Measurements from ENCODE around the gene LPO.

Gene LPO

GRCh38 chr17:58285422-58285810, 47.0 kb downstream of the LPO start:
- TF ChIP-seq EZH2 (optimal IDR thresholded peaks at IDR 0.05; ENCODE audit: low read depth, low read length) = no peak
- TF ChIP-seq EZH2phosphoT487 (IDR thresholded peaks at IDR 0.05; ENCODE audit: low read length) = no peak
- TF ChIP-seq, protein P1, sequence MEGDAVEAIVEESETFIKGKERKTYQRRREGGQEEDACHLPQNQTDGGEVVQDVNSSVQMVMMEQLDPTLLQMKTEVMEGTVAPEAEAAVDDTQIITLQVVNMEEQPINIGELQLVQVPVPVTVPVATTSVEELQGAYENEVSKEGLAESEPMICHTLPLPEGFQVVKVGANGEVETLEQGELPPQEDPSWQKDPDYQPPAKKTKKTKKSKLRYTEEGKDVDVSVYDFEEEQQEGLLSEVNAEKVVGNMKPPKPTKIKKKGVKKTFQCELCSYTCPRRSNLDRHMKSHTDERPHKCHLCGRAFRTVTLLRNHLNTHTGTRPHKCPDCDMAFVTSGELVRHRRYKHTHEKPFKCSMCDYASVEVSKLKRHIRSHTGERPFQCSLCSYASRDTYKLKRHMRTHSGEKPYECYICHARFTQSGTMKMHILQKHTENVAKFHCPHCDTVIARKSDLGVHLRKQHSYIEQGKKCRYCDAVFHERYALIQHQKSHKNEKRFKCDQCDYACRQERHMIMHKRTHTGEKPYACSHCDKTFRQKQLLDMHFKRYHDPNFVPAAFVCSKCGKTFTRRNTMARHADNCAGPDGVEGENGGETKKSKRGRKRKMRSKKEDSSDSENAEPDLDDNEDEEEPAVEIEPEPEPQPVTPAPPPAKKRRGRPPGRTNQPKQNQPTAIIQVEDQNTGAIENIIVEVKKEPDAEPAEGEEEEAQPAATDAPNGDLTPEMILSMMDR (IDR thresholded peaks at IDR 0.05; ENCODE audit: low read length) = no peak
- Histone ChIP-seq H3F3A (ENCODE audit: insufficient read depth, low read length) (no peaks in the 10 kb centered on the region), H3K9ac (ENCODE audit: low read length) (no peak overlapping the region), H3K79me2 (ENCODE audit: low read length) (no peaks in the 10 kb centered on the region), H4K20me1 (ENCODE audit: insufficient read depth, low read length) (no peaks in the 10 kb centered on the region), H3K9me3 (replicated peaks; ENCODE audit: insufficient read depth, low read length) (no peaks in the 10 kb centered on the region), H3K27me3 (replicated peaks; ENCODE audit: insufficient read depth, low read length) (peaks cover 5% of the 10 kb centered on the region), H3K4me2 (ENCODE audit: low read depth, low read length) (no peak overlapping the region), H3K4me1 (ENCODE audit: low read length) (peaks cover 6% of the 10 kb centered on the region; the same call in 1 of the 2 replicates), H3K27ac (ENCODE audit: low read length) (no peak overlapping the region), H2AFZ (ENCODE audit: low read length) (no peak overlapping the region), H3K4me3 (ENCODE audit: low read length) (no peak overlapping the region), H3K9me2 (replicated peaks; ENCODE audit: insufficient read depth, low read length) (no peaks in the 10 kb centered on the region), H3K36me3 (replicated peaks; ENCODE audit: insufficient read depth, low read length) (no peaks in the 10 kb centered on the region)
- no peak for DNase-seq

- H3K4me3 ChIP-seq (ENCODE audit: low read length) = no peak overlapping the region
- H3K4me1 ChIP-seq (ENCODE audit: low read length) = peaks cover 6% of the 10 kb centered on the region; the same call in 1 of the 2 replicates
- no peak for DNase-seq
- no peaks in the 10 kb centered on the region for H3K79me2 ChIP-seq (ENCODE audit: low read length)
- no peaks in the 10 kb centered on the region for H3K36me3 ChIP-seq (replicated peaks; ENCODE audit: insufficient read depth, low read length)
- H3K9ac ChIP-seq (ENCODE audit: low read length) = no peak overlapping the region
- H3K4me2 ChIP-seq (ENCODE audit: low read depth, low read length) = no peak overlapping the region
- no peaks in the 10 kb centered on the region for H4K20me1 ChIP-seq (ENCODE audit: insufficient read depth, low read length)
- no peaks in the 10 kb centered on the region for H3K9me3 ChIP-seq (replicated peaks; ENCODE audit: insufficient read depth, low read length)
- TF ChIP-seq, protein P1 (IDR thresholded peaks at IDR 0.05; ENCODE audit: low read length) = no peak
- TF ChIP-seq EZH2 (optimal IDR thresholded peaks at IDR 0.05; ENCODE audit: low read depth, low read length) (no peak), EZH2phosphoT487 (IDR thresholded peaks at IDR 0.05; ENCODE audit: low read length) (no peak)
- H3F3A ChIP-seq (ENCODE audit: insufficient read depth, low read length) = no peaks in the 10 kb centered on the region
- no peaks in the 10 kb centered on the region for H3K9me2 ChIP-seq (replicated peaks; ENCODE audit: insufficient read depth, low read length)
- H3K27me3 ChIP-seq (replicated peaks; ENCODE audit: insufficient read depth, low read length) = no peaks in the 10 kb centered on the region
- no peak overlapping the region for H2AFZ ChIP-seq (ENCODE audit: low read length)
- no peak overlapping the region for H3K27ac ChIP-seq (ENCODE audit: low read length)
These were observed 51.5 kb downstream of the LPO start for GRCh38 chr17:58289869-58290268.

GRCh38 chr17:58291246-58291645, 52.9 kb downstream of the LPO start:
- no peak overlapping the region for H3K9ac ChIP-seq (ENCODE audit: low read length)
- no peak for DNase-seq
- TF ChIP-seq EZH2 (optimal IDR thresholded peaks at IDR 0.05; ENCODE audit: low read depth, low read length) (no peak), EZH2phosphoT487 (IDR thresholded peaks at IDR 0.05; ENCODE audit: low read length) (no peak)
- TF ChIP-seq, protein P1 (IDR thresholded peaks at IDR 0.05; ENCODE audit: low read length) = no peak
- H3F3A ChIP-seq (ENCODE audit: insufficient read depth, low read length) = no peaks in the 10 kb centered on the region
- H3K79me2 ChIP-seq (ENCODE audit: low read length) = no peaks in the 10 kb centered on the region
- H2AFZ ChIP-seq (ENCODE audit: low read length) = no peak overlapping the region
- H3K9me2 ChIP-seq (replicated peaks; ENCODE audit: insufficient read depth, low read length) = no peaks in the 10 kb centered on the region
- no peak overlapping the region for H3K4me3 ChIP-seq (ENCODE audit: low read length)
- H3K27ac ChIP-seq (ENCODE audit: low read length) = no peak overlapping the region
- peaks cover 6% of the 10 kb centered on the region; the same call in 1 of the 2 replicates for H3K4me1 ChIP-seq (ENCODE audit: low read length)
- no peaks in the 10 kb centered on the region for H3K9me3 ChIP-seq (replicated peaks; ENCODE audit: insufficient read depth, low read length)
- no peaks in the 10 kb centered on the region for H4K20me1 ChIP-seq (ENCODE audit: insufficient read depth, low read length)
- no peak overlapping the region for H3K4me2 ChIP-seq (ENCODE audit: low read depth, low read length)
- H3K27me3 ChIP-seq (replicated peaks; ENCODE audit: insufficient read depth, low read length) = no peaks in the 10 kb centered on the region
- H3K36me3 ChIP-seq (replicated peaks; ENCODE audit: insufficient read depth, low read length) = no peaks in the 10 kb centered on the region

Data from MM.1S (cell line).